Transverse colon (tissue), 4 donors: ENCODE results near the gene DLX3. TPM values are rescaled to one million over a fixed set of nuclear protein-coding genes. Genes with fewer than 3 reads are reported as not detected.

Source experiments
- DNase-seq: peaks from one replicate; pipeline ENCODE4 v3.0.0-alpha.2; 2019
- H3K27ac ChIP-seq, 4 donors: fragments of 200-600 bp; sonication (generic); 2 replicates each; pipeline ENCODE4 v1.5.1; 2016 to 2018; ENCODE audit warnings: inconsistent platforms in 4 of 4
- H3K27me3 ChIP-seq: fragments of 200-600 bp; sonication (generic); 2 replicates; pipeline ENCODE4 v1.5.1; 2017; ENCODE audit warnings: inconsistent platforms
- H3K36me3 ChIP-seq, 4 donors: fragments of 200-600 bp; sonication (generic); 2 replicates each; pipeline ENCODE4 v1.5.1; 2017 to 2019; ENCODE audit warnings: inconsistent platforms in 4 of 4
- H3K4me1 ChIP-seq, 4 donors: fragments of 200-600 bp; sonication (generic); 2 replicates each; pipeline ENCODE4 v1.5.1; 2017 to 2020; ENCODE audit warnings: inconsistent platforms in 4 of 4
- H3K4me3 ChIP-seq, 4 donors: fragments of 200-600 bp; sonication (generic); 1 replicate in 1 of 4; 2 replicates in 3 of 4; pipeline versions ENCODE4 v1.5.1 to v1.6.1; 2017 to 2019; ENCODE audit warnings: inconsistent platforms in 4 of 4
- H3K9me3 ChIP-seq, 2 donors: fragments of 200-600 bp; sonication (generic); 2 replicates each; pipeline ENCODE4 v1.5.1; 2017 to 2019; ENCODE audit warnings: inconsistent platforms in 2 of 2
- EP300 ChIP-seq: sonication (generic); formaldehyde crosslinking; IDR thresholded peaks from one replicate; pipeline ENCODE4 v1.6.1; 2017; ENCODE audit warnings: antibody characterized with exemption, low read depth
- POLR2A ChIP-seq: fragments of 450-650 bp; IDR thresholded peaks from one replicate; pipeline ENCODE4 v1.6.1; 2016; ENCODE audit warnings: antibody characterized with exemption, mild to moderate bottlenecking, moderate library complexity
- POLR2AphosphoS5 ChIP-seq, 3 donors: sonication (generic); formaldehyde crosslinking; IDR thresholded peaks; one replicate each; pipeline ENCODE4 v1.6.1; 2016; ENCODE audit warnings: antibody characterized with exemption in 3 of 3
- WGBS, 2 donors: methylation state at CpG; one replicate each; pipeline ENCODE4 v1.1.5; 2018; ENCODE audit warnings: low coverage in 1 of 2; 5-methylcytosine and 5-hydroxymethylcytosine counted together
- in situ Hi-C, 4 donors: fragments of 200-750 bp; cut with MboI; loops; one replicate each; pipeline versions ENCODE4 v1.15.0 to v1.15.1; 2017; ENCODE audit warnings: low sequenced_read_pairs in 3 of 4, low pct_ligation_motif_present in 1 of 4, low pct_unique_long_range_greater_than_20kb in 1 of 4
- intact Hi-C: fragments of 100-400 bp; cut with DNase I; formaldehyde crosslinking; loops from one replicate; pipeline ENCODE4 v1.15.1; 2023; ENCODE audit warnings: low total_unique reads
- total RNA-seq, 4 donors: library from RNA; depleted of rRNA; stranded (reverse); fragments of >200 nt; gene quantifications; one replicate each; pipeline ENCODE4 v1.1.0, GENCODE V29; 2016
- TF ChIP-seq, protein P1 (sequence below), 5 experiments: fragments of 200-600 bp in 3 of 5; fragments of 450-650 bp in 2 of 5; sonication (generic) in 3 of 5; IDR thresholded peaks; 1 replicate in 2 of 5; 2 replicates in 3 of 5; pipeline ENCODE4 v1.5.1; 2016 to 2017; ENCODE audit warnings: antibody characterized with exemption in 5 of 5, inconsistent platforms in 3 of 5, mild to moderate bottlenecking in 2 of 5, moderate library complexity in 1 of 5

Gene DLX3
- total RNA-seq, 4 donors from 2014 or later = not detected

DNA sequence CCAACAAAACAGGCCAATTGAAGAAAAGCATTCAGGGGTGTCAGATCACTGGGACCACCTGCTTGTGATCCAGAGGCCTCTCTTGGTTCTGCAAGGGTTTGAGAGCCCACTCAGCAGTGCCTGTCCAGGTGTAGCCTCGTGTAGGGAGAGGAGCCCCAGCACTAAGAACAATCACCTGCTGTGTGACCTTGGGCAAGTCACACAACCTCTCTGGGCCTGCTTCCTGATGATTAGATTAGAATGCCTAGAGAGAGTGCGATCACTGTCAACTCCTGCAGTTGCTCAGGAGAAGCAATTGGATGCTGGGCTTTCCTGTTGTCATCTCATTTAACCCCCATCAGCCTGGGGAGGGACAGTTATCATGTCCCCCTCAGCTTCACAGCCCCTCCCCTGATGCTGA lies 10.2 kb downstream of the DLX3 start:
- Histone ChIP-seq H3K4me3 (no peak overlapping the region), H3K27me3 (peaks cover 77% of the 10 kb centered on the region), H3K27ac (no peak overlapping the region), H3K9me3 (no peaks in the 10 kb centered on the region), H3K36me3 (no peaks in the 10 kb centered on the region), H3K4me1 (peaks cover 0 to 4% (median 2%) of the 10 kb centered on the region in 4 donors)
- in situ Hi-C loops = loop anchor here in 1 of 4 donors (25.0 kb wide), 1 partner anchor 422 kb away; no protein-coding TSS in a partner anchor
- WGBS, 2 donors = 66% methylated on average over 2 of the region's 2 CpGs; no CpG with 5 or more reads in 1 of the 2 donors
- DNase-seq = no peak
- intact Hi-C loops = no loop called here
- TF ChIP-seq EP300 (no peak), POLR2A (no peak), POLR2AphosphoS5 (IDR thresholded peaks at IDR 0.05) (no peak)
- TF ChIP-seq, protein P1, sequence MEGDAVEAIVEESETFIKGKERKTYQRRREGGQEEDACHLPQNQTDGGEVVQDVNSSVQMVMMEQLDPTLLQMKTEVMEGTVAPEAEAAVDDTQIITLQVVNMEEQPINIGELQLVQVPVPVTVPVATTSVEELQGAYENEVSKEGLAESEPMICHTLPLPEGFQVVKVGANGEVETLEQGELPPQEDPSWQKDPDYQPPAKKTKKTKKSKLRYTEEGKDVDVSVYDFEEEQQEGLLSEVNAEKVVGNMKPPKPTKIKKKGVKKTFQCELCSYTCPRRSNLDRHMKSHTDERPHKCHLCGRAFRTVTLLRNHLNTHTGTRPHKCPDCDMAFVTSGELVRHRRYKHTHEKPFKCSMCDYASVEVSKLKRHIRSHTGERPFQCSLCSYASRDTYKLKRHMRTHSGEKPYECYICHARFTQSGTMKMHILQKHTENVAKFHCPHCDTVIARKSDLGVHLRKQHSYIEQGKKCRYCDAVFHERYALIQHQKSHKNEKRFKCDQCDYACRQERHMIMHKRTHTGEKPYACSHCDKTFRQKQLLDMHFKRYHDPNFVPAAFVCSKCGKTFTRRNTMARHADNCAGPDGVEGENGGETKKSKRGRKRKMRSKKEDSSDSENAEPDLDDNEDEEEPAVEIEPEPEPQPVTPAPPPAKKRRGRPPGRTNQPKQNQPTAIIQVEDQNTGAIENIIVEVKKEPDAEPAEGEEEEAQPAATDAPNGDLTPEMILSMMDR (IDR thresholded peaks at IDR 0.05) = no peak

DNA sequence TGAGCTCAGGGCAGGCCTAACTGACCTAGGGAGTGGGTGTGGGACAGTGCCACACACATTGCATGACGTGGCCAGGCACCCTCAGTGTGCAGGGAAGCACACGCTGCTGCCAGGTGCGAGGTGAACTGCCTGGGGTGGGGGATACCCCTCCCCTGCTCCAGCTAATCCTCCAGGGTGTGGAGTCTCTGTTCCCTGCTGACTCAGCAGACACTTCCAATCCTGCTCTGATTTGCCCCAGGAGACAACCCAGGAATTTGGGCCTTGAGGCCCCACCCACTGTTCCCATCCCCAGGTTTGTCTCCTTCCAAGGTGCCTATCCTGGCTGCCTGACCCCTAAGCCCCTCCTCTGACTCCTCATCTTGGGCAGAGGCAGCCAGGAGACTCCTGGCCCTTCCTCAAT lies 10.7 kb downstream of the DLX3 start:
- H3K27me3 ChIP-seq = peaks cover 77% of the 10 kb centered on the region
- H3K36me3 ChIP-seq = no peaks in the 10 kb centered on the region
- H3K4me3 ChIP-seq = no peak overlapping the region
- no peaks in the 10 kb centered on the region for H3K9me3 ChIP-seq
- 61% methylated on average over 3 of the region's 3 CpGs; no CpG with 5 or more reads in 1 of the 2 donors for WGBS, 2 donors
- no peak overlapping the region for H3K27ac ChIP-seq
- no peak for DNase-seq
- peaks cover 0 to 4% (median 2%) of the 10 kb centered on the region in 4 donors for H3K4me1 ChIP-seq
- no peak for TF ChIP-seq EP300
- TF ChIP-seq POLR2AphosphoS5 (IDR thresholded peaks at IDR 0.05) = no peak
- no peak for TF ChIP-seq POLR2A
- TF ChIP-seq, protein P1 (IDR thresholded peaks at IDR 0.05) = no peak
- in situ Hi-C loops = loop anchor here in 1 of 4 donors (25.0 kb wide), 1 partner anchor 422 kb away; no protein-coding TSS in a partner anchor
- intact Hi-C loops = no loop called here

DNA sequence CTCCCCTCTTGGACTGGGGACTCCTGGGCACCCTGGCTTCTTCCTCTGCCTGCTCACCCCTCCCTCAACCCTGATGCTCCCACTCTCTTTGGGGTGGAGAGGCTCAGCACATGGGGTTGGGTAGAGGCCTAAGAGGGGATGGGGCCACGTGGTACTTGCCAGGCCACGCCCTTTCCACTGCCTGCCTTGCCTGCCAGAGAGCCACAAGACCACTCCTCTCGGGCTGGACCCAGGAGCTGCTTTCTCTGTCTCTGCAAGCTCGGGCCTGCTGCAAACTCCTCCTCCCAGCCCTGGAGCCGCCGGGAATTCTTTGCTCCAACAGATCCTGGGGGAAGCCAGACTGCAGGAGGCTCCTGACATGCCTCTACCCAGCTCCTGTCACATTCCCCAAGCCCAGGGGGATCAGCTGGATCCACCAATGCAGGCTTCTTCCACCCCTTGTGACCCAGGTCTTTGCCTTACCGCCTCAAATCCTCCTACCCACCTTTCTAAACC lies 14.3 kb downstream of the DLX3 start:
- Histone ChIP-seq H3K4me1 (no peaks in the 10 kb centered on the region), H3K36me3 (no peaks in the 10 kb centered on the region), H3K4me3 (no peak overlapping the region), H3K9me3 (no peaks in the 10 kb centered on the region), H3K27me3 (peaks cover 81% of the 10 kb centered on the region), H3K27ac (no peak overlapping the region)
- no peak for DNase-seq
- no peak for TF ChIP-seq EP300
- TF ChIP-seq POLR2A = no peak
- TF ChIP-seq POLR2AphosphoS5 (IDR thresholded peaks at IDR 0.05) = no peak
- TF ChIP-seq, protein P1 (IDR thresholded peaks at IDR 0.05) = no peak
- in situ Hi-C loops (loop anchor here in 1 of 4 donors (25.0 kb wide), 1 partner anchor 418 kb away; no protein-coding TSS in a partner anchor), intact Hi-C loops (no loop called here)
- 30 to 56% methylated on average over 2 to 7 of the region's 7 CpGs for WGBS, 2 donors

DNA sequence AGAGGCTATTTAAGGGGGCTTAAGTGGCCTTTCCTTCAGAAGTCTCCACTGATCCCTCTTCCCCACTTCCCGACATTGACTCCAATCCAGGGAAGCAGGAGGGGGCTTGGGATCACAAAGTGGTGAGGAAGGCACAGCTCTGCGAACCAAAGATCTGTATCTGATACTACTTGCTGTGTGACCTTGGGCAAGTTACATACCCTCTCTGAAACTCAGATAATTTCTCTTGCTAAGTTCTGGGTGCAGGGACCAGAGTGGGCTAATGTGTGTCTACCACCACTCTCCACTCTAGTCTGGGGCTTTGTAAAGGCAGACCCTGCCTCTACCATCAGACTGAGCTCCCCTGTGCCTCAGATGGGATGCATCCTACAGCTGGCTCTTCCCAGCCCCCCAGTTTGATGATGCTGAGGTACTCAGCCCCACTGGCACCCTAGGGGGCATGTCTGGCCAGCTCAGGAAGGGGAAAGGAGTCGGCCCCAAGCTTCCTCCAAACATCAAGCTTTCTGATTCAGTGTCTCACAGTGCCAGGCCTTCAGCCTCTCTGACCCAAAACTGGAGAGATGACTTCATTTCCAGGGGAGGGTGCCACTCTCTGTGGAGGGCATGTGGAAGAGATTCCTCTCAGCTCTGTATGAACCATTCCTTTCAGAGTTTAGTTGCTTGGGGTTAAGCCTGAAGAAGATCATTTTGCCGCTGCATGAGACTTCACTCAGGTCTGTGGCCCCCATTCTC lies 15.1 kb downstream of the DLX3 start:
- Histone ChIP-seq H3K4me3 (no peak overlapping the region), H3K27me3 (peaks cover 81% of the 10 kb centered on the region)
- intact Hi-C loops = no loop called here

More for the DNA sequence above, 15.1 kb downstream of the DLX3 start:
- in situ Hi-C loops = loop anchor here in 1 of 4 donors (25.0 kb wide), 1 partner anchor 418 kb away; no protein-coding TSS in a partner anchor
- Histone ChIP-seq H3K9me3 (no peaks in the 10 kb centered on the region), H3K4me1 (no peaks in the 10 kb centered on the region), H3K27ac (no peak overlapping the region), H3K36me3 (no peaks in the 10 kb centered on the region)
- TF ChIP-seq POLR2A (no peak), EP300 (no peak), POLR2AphosphoS5 (IDR thresholded peaks at IDR 0.05) (no peak)
- TF ChIP-seq, protein P1 (IDR thresholded peaks at IDR 0.05) = no peak
- 87% methylated on average over 4 of the region's 4 CpGs; no CpG with 5 or more reads in 1 of the 2 donors for WGBS, 2 donors
- DNase-seq = no peak
